ENCODE data around the gene OMP. TPM values are rescaled to one million over a fixed set of nuclear protein-coding genes. Genes with fewer than 3 reads are reported as not detected.
A peak's percentile ranks its signal among the peaks of the same experiment; 100 is the strongest.

OMP gene
- polyA plus RNA-seq, 3 donors, result not detected

GRCh38 chr11:77082838-77083565 lies 19.6 kb upstream of the OMP start:
- H3K79me2 ChIP-seq (ENCODE audit: insufficient read depth, low read length), result no peaks in the 10 kb centered on the region
- Mint-ChIP-seq H3K27me3 (ENCODE audit: low read depth in 3 of 3) (peaks cover 0 to 5% (median 1%) of the 10 kb centered on the region in 3 donors), H3K27ac (peak overlapping the region in 6 of 7 donors; percentile 37 to 89 (median 66)), H3K4me3 (peak overlapping the region; percentile 57 to 75), H3K4me1 (peaks cover 18% of the 10 kb centered on the region), H3K36me3 (no peaks in the 10 kb centered on the region), H3K9me3 (peaks cover 0 to 3% (median 0%) of the 10 kb centered on the region in 7 donors)
- H3K4me1 ChIP-seq (ENCODE audit: control insufficient read depth in 1 of 2, insufficient read depth in 2 of 2, low read length in 2 of 2), result peaks cover 14 to 15% of the 10 kb centered on the region in 2 donors
- DNase-seq, result peak; percentile 44 to 47 (median 47)
- peak overlapping the region; percentile 50 for H3K4me2 ChIP-seq (replicated peaks; ENCODE audit: extremely low read depth, low read length, poor library complexity, severe bottlenecking)
- intact Hi-C loops (cut with micrococcal nuclease), result loop anchor here in 1 of 2 donors (10.0 kb wide), 1 partner anchor 358 kb away; no protein-coding TSS in a partner anchor
- WGBS (ENCODE audit: insufficient coverage), result 75% methylated on average over 12 of the region's 15 CpGs
- no peak for TF ChIP-seq CTCF (IDR thresholded peaks at IDR 0.05)
- H2AFZ ChIP-seq (ENCODE audit: insufficient read depth, low read depth, low read length, poor library complexity, severe bottlenecking), result peak overlapping the region; percentile 89
- H3K27ac ChIP-seq (ENCODE audit: low read depth in 1 of 2, low read length in 2 of 2), result peak overlapping the region; percentile 61 to 75
- no peaks in the 10 kb centered on the region for H4K20me1 ChIP-seq (ENCODE audit: insufficient read depth, low read length)
- H3K9me3 ChIP-seq (replicated peaks in 1 of 2; ENCODE audit: control insufficient read depth in 1 of 2, insufficient read depth in 1 of 2, low read length in 2 of 2), result no peaks in the 10 kb centered on the region
- no peaks in the 10 kb centered on the region for H3K36me3 ChIP-seq (replicated peaks in 1 of 2; ENCODE audit: control insufficient read depth in 1 of 2, insufficient read depth in 2 of 2, low read length in 2 of 2)
- H3K9ac ChIP-seq (ENCODE audit: insufficient read depth, low read length, poor library complexity, severe bottlenecking), result peak overlapping the region; percentile 47
- peak overlapping the region in 1 of 3 experiments; percentile 52 for H3K4me3 ChIP-seq (replicated peaks in 1 of 3; ENCODE audit: low read depth in 2 of 3, low read length in 3 of 3)
- H3K27me3 ChIP-seq (ENCODE audit: control insufficient read depth in 2 of 2, insufficient read depth in 2 of 2, low read length in 2 of 2), result no peaks in the 10 kb centered on the region

- Histone ChIP-seq H3K4me1 (ENCODE audit: control insufficient read depth in 1 of 2, insufficient read depth in 2 of 2, low read length in 2 of 2) (peaks cover 14 to 15% of the 10 kb centered on the region in 2 donors), H3K9me3 (replicated peaks in 1 of 2; ENCODE audit: control insufficient read depth in 1 of 2, insufficient read depth in 1 of 2, low read length in 2 of 2) (no peaks in the 10 kb centered on the region), H3K27me3 (ENCODE audit: control insufficient read depth in 2 of 2, insufficient read depth in 2 of 2, low read length in 2 of 2) (no peaks in the 10 kb centered on the region), H3K36me3 (replicated peaks in 1 of 2; ENCODE audit: control insufficient read depth in 1 of 2, insufficient read depth in 2 of 2, low read length in 2 of 2) (no peaks in the 10 kb centered on the region), H4K20me1 (ENCODE audit: insufficient read depth, low read length) (no peaks in the 10 kb centered on the region), H2AFZ (ENCODE audit: insufficient read depth, low read depth, low read length, poor library complexity, severe bottlenecking) (peak overlapping the region; percentile 89), H3K79me2 (ENCODE audit: insufficient read depth, low read length) (no peaks in the 10 kb centered on the region), H3K9ac (ENCODE audit: insufficient read depth, low read length, poor library complexity, severe bottlenecking) (no peak overlapping the region), H3K4me2 (replicated peaks; ENCODE audit: extremely low read depth, low read length, poor library complexity, severe bottlenecking) (no peak overlapping the region), H3K4me3 (replicated peaks in 1 of 3; ENCODE audit: low read depth in 2 of 3, low read length in 3 of 3) (no peak overlapping the region), H3K27ac (ENCODE audit: low read depth in 1 of 2, low read length in 2 of 2) (no peak overlapping the region)
- H3K36me3 Mint-ChIP-seq, result no peaks in the 10 kb centered on the region
- DNase-seq, result no peak
- no peak overlapping the region for H3K27ac Mint-ChIP-seq
- intact Hi-C loops (cut with micrococcal nuclease), result loop anchor here in 1 of 2 donors (10.0 kb wide), 1 partner anchor 359 kb away; no protein-coding TSS in a partner anchor
- peaks cover 0 to 6% (median 1%) of the 10 kb centered on the region in 3 donors for H3K27me3 Mint-ChIP-seq (ENCODE audit: low read depth in 3 of 3)
- H3K9me3 Mint-ChIP-seq, result no peaks in the 10 kb centered on the region
- 96% methylated on average over 7 of the region's 12 CpGs for WGBS (ENCODE audit: insufficient coverage)
- TF ChIP-seq CTCF (IDR thresholded peaks at IDR 0.05), result no peak
- H3K4me1 Mint-ChIP-seq, result peaks cover 18% of the 10 kb centered on the region
- H3K4me3 Mint-ChIP-seq, result no peak overlapping the region
Measured at GRCh38 chr11:77083566-77084245, 18.9 kb upstream of the OMP start.
